Measurements from ENCODE around the gene ADAT3. TPM values are rescaled to one million over a fixed set of nuclear protein-coding genes. Genes with fewer than 3 reads are reported as not detected.

The ADAT3 gene
- polyA plus RNA-seq, 1 of the 3 experiments (the other 2 are of a cell fraction) = 2.8 TPM

- Histone ChIP-seq H4K20me1 (ENCODE audit: insufficient read depth) (no peaks in the 10 kb centered on the region), H3K79me2 (ENCODE audit: insufficient read depth) (no peaks in the 10 kb centered on the region), H3K27me3 (ENCODE audit: insufficient read depth) (no peaks in the 10 kb centered on the region), H3K9ac (no peak overlapping the region), H3K4me2 (no peak overlapping the region), H2AFZ (ENCODE audit: low read depth) (no peak overlapping the region), H3K27ac (ENCODE audit: low read depth in 2 of 2, low read length in 1 of 2) (no peak overlapping the region), H3K9me3 (no peaks in the 10 kb centered on the region), H3K4me3 (ENCODE audit: low read depth in 2 of 2, low read length in 1 of 2) (no peak overlapping the region), H3K36me3 (replicated peaks in 1 of 2; ENCODE audit: control insufficient read depth in 1 of 2, insufficient read depth in 2 of 2, low read length in 1 of 2) (peaks cover 0 to 21% of the 10 kb centered on the region in 2 experiments), H3F3A (replicated peaks; ENCODE audit: insufficient read depth) (no peaks in the 10 kb centered on the region), H3K9me2 (no peaks in the 10 kb centered on the region), H3K4me1 (ENCODE audit: control insufficient read depth in 1 of 2, insufficient read depth in 2 of 2, low read depth in 1 of 2, low read length in 1 of 2) (peaks cover 6 to 8% of the 10 kb centered on the region in 2 experiments; a peak in 2 of 4 replicates)
- WGBS (ENCODE audit: low lambda C conversion rate) = 90% methylated on average over 4 of the region's 16 CpGs
- DNase-seq = no peak
- ChIA-PET CTCF (no interaction called here), POLR2A (no interaction called here)
- TF ChIP-seq POLR2AphosphoS5 (IDR thresholded peaks at IDR 0.05; ENCODE audit: low read depth, low read length) (no peak), MXI1 (IDR thresholded peaks at IDR 0.05; ENCODE audit: low read depth, low read length) (no peak), MEF2A (IDR thresholded peaks at IDR 0.05; ENCODE audit: borderline replicate concordance, low read depth) (no peak), GABPA (IDR thresholded peaks at IDR 0.05; ENCODE audit: low read depth) (no peak), NRF1 (IDR thresholded peaks at IDR 0.05; ENCODE audit: low read depth, low read length) (no peak), CHD2 (IDR thresholded peaks at IDR 0.05; ENCODE audit: low read length, partially characterized antibody) (no peak), NFIC (IDR thresholded peaks at IDR 0.05; ENCODE audit: borderline replicate concordance) (no peak), RCOR1 (IDR thresholded peaks at IDR 0.05; ENCODE audit: low read length) (no peak), FOXM1 (IDR thresholded peaks at IDR 0.05; ENCODE audit: low read depth) (no peak), EP300 (IDR thresholded peaks at IDR 0.05; ENCODE audit: borderline replicate concordance in 1 of 2, low read depth in 1 of 2, low read length in 1 of 2) (no peak), TEAD4 (IDR thresholded peaks at IDR 0.05; ENCODE audit: borderline replicate concordance, insufficient read depth) (no peak), IRF3 (IDR thresholded peaks at IDR 0.05; ENCODE audit: low read depth, low read length) (no peak), SMC3 (IDR thresholded peaks at IDR 0.05; ENCODE audit: low read depth, low read length) (no peak)
- TF ChIP-seq, protein P1, sequence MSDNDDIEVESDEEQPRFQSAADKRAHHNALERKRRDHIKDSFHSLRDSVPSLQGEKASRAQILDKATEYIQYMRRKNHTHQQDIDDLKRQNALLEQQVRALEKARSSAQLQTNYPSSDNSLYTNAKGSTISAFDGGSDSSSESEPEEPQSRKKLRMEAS (IDR thresholded peaks at IDR 0.05; ENCODE audit: low read depth) = no peak
- TF ChIP-seq, protein P2, sequence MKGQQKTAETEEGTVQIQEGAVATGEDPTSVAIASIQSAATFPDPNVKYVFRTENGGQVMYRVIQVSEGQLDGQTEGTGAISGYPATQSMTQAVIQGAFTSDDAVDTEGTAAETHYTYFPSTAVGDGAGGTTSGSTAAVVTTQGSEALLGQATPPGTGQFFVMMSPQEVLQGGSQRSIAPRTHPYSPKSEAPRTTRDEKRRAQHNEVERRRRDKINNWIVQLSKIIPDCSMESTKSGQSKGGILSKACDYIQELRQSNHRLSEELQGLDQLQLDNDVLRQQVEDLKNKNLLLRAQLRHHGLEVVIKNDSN (IDR thresholded peaks at IDR 0.05; ENCODE audit: borderline replicate concordance, low read depth) = no peak
- TF ChIP-seq, protein P3, sequence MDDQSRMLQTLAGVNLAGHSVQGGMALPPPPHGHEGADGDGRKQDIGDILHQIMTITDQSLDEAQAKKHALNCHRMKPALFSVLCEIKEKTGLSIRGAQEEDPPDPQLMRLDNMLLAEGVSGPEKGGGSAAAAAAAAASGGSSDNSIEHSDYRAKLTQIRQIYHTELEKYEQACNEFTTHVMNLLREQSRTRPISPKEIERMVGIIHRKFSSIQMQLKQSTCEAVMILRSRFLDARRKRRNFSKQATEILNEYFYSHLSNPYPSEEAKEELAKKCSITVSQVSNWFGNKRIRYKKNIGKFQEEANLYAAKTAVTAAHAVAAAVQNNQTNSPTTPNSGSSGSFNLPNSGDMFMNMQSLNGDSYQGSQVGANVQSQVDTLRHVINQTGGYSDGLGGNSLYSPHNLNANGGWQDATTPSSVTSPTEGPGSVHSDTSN (IDR thresholded peaks at IDR 0.05) = no peak
Measured at GRCh38 chr19:1925544-1925943, 20.3 kb downstream of the ADAT3 start.
